Activated T-helper 2 cell treated with anti-CD3 and anti-CD28 coated beads, Interferon-gamma antibody, Interleukin-2, Interleukin-4, amounts not matched to agents 10 μg/mL and 5 μg/mL and 100 μg/mL, durations not matched to agents 14 hours and 24 hours and 36 hours (primary cell): Measurements from ENCODE around the gene UMAD1. TPM values are rescaled to one million over a fixed set of nuclear protein-coding genes. Genes with fewer than 3 reads are reported as not detected.

Experiments used
- DNase-seq: peaks from one replicate; pipeline ENCODE4 v3.0.0; 2021; ENCODE audit warnings: low spot score
- H3K27ac Mint-ChIP-seq: one replicate; pipeline ENCODE4 v1.8.0; 2021; ENCODE audit warnings: mixed read lengths
- H3K27me3 Mint-ChIP-seq: one replicate; pipeline ENCODE4 v1.8.0; 2021; ENCODE audit warnings: low read depth, mixed read lengths
- H3K36me3 Mint-ChIP-seq: one replicate; pipeline ENCODE4 v1.8.0; 2021; ENCODE audit warnings: low read depth, mixed read lengths
- H3K4me1 Mint-ChIP-seq: one replicate; pipeline ENCODE4 v1.8.0; 2021; ENCODE audit warnings: low read depth, mixed read lengths
- H3K4me3 Mint-ChIP-seq: one replicate; pipeline ENCODE4 v1.8.0; 2021; ENCODE audit warnings: low read depth, mild to moderate bottlenecking, moderate library complexity, mixed read lengths
- H3K9me3 Mint-ChIP-seq: one replicate; pipeline ENCODE4 v1.8.0; 2021; ENCODE audit warnings: mixed read lengths
- intact Hi-C: fragments of 100-400 bp; cut with micrococcal nuclease; formaldehyde crosslinking; loops from one replicate; pipeline ENCODE4 v1.15.1; 2023
- total RNA-seq: library from RNA; stranded (reverse); gene quantifications from 2 replicates; pipeline ENCODE4 v1.2.3, GENCODE V29; 2022

The UMAD1 gene
- total RNA-seq, 1 donor from 2014 or later = 16.0 TPM

GRCh38 chr7:7911369-7912123 lies 271.0 kb downstream of the UMAD1 start:
- no peak for DNase-seq
- Mint-ChIP-seq H3K4me3 (no peak overlapping the region), H3K9me3 (peaks cover 3% of the 10 kb centered on the region), H3K27me3 (no peaks in the 10 kb centered on the region), H3K27ac (no peak overlapping the region), H3K36me3 (no peaks in the 10 kb centered on the region), H3K4me1 (peaks cover 4% of the 10 kb centered on the region)
- intact Hi-C loops = no loop called here

- Mint-ChIP-seq H3K36me3 (no peaks in the 10 kb centered on the region), H3K4me3 (no peak overlapping the region), H3K9me3 (no peaks in the 10 kb centered on the region), H3K4me1 (peaks cover 4% of the 10 kb centered on the region), H3K27ac (no peak overlapping the region), H3K27me3 (no peaks in the 10 kb centered on the region)
- DNase-seq = no peak
- intact Hi-C loops = no loop called here
Measured at GRCh38 chr7:7912937-7913336, 272.4 kb downstream of the UMAD1 start.

GRCh38 chr7:7913504-7913903 lies 273.0 kb downstream of the UMAD1 start:
- Mint-ChIP-seq H3K36me3 (no peaks in the 10 kb centered on the region), H3K9me3 (no peaks in the 10 kb centered on the region), H3K4me3 (no peak overlapping the region), H3K27ac (no peak overlapping the region), H3K4me1 (peaks cover 4% of the 10 kb centered on the region), H3K27me3 (no peaks in the 10 kb centered on the region)
- intact Hi-C loops = no loop called here
- no peak for DNase-seq

- intact Hi-C loops = no loop called here
- DNase-seq = no peak
- Mint-ChIP-seq H3K9me3 (no peaks in the 10 kb centered on the region), H3K27me3 (no peaks in the 10 kb centered on the region), H3K27ac (no peak overlapping the region), H3K4me1 (peaks cover 10% of the 10 kb centered on the region), H3K36me3 (no peaks in the 10 kb centered on the region), H3K4me3 (no peak overlapping the region)
Measured at GRCh38 chr7:7914547-7914946, 274.0 kb downstream of the UMAD1 start.

- H3K27me3 Mint-ChIP-seq = no peaks in the 10 kb centered on the region
- intact Hi-C loops = no loop called here
- H3K4me3 Mint-ChIP-seq = no peak overlapping the region
- H3K9me3 Mint-ChIP-seq = no peaks in the 10 kb centered on the region
- no peak for DNase-seq
- no peaks in the 10 kb centered on the region for H3K36me3 Mint-ChIP-seq
- peaks cover 19% of the 10 kb centered on the region for H3K4me1 Mint-ChIP-seq
- H3K27ac Mint-ChIP-seq = no peak overlapping the region
Measured at GRCh38 chr7:7916064-7916463, 275.5 kb downstream of the UMAD1 start.

GRCh38 chr7:7917593-7917992 lies 277.0 kb downstream of the UMAD1 start:
- H3K4me1 Mint-ChIP-seq = peaks cover 20% of the 10 kb centered on the region
- H3K4me3 Mint-ChIP-seq = no peak overlapping the region
- H3K27ac Mint-ChIP-seq = no peak overlapping the region
- no peaks in the 10 kb centered on the region for H3K36me3 Mint-ChIP-seq
- no peaks in the 10 kb centered on the region for H3K27me3 Mint-ChIP-seq
- no peak for DNase-seq
- no peaks in the 10 kb centered on the region for H3K9me3 Mint-ChIP-seq
- intact Hi-C loops = no loop called here

- Mint-ChIP-seq H3K4me3 (no peak overlapping the region), H3K9me3 (no peaks in the 10 kb centered on the region), H3K36me3 (no peaks in the 10 kb centered on the region), H3K27me3 (no peaks in the 10 kb centered on the region), H3K4me1 (peaks cover 27% of the 10 kb centered on the region), H3K27ac (no peak overlapping the region)
- DNase-seq = no peak
- intact Hi-C loops = no loop called here
Measured at GRCh38 chr7:7918736-7919448, 278.3 kb downstream of the UMAD1 start.

GRCh38 chr7:7919449-7919945 lies 278.9 kb downstream of the UMAD1 start:
- H3K9me3 Mint-ChIP-seq = no peaks in the 10 kb centered on the region
- no peak overlapping the region for H3K27ac Mint-ChIP-seq
- no peaks in the 10 kb centered on the region for H3K27me3 Mint-ChIP-seq
- no peaks in the 10 kb centered on the region for H3K36me3 Mint-ChIP-seq
- H3K4me3 Mint-ChIP-seq = no peak overlapping the region
- intact Hi-C loops = no loop called here
- DNase-seq = no peak
- peaks cover 33% of the 10 kb centered on the region for H3K4me1 Mint-ChIP-seq

- Mint-ChIP-seq H3K27ac (no peak overlapping the region), H3K4me1 (peaks cover 36% of the 10 kb centered on the region), H3K9me3 (no peaks in the 10 kb centered on the region)
Measured at GRCh38 chr7:7920056-7920455, 279.5 kb downstream of the UMAD1 start.

GRCh38 chr7:7920481-7920880 lies 279.9 kb downstream of the UMAD1 start:
- Mint-ChIP-seq H3K36me3 (no peaks in the 10 kb centered on the region), H3K9me3 (no peaks in the 10 kb centered on the region), H3K4me1 (peaks cover 36% of the 10 kb centered on the region), H3K4me3 (no peak overlapping the region), H3K27me3 (no peaks in the 10 kb centered on the region), H3K27ac (no peak overlapping the region)
- no peak for DNase-seq
- intact Hi-C loops = loop anchor here (5.0 kb wide), 3 partner anchors 47 to 207 kb away; partner anchors contain the start of gene GLCCI1

More at GRCh38 chr7:7920056-7920455, 279.5 kb downstream of the UMAD1 start:
- Mint-ChIP-seq H3K27me3 (no peaks in the 10 kb centered on the region), H3K36me3 (no peaks in the 10 kb centered on the region), H3K4me3 (no peak overlapping the region)
- DNase-seq = no peak
- intact Hi-C loops = loop anchor here (5.0 kb wide), 3 partner anchors 47 to 207 kb away; partner anchors contain the start of gene GLCCI1

- no peak for DNase-seq
- H3K4me3 Mint-ChIP-seq = no peak overlapping the region
- H3K4me1 Mint-ChIP-seq = peaks cover 36% of the 10 kb centered on the region
- no peaks in the 10 kb centered on the region for H3K27me3 Mint-ChIP-seq
- no peaks in the 10 kb centered on the region for H3K9me3 Mint-ChIP-seq
- no peaks in the 10 kb centered on the region for H3K36me3 Mint-ChIP-seq
- intact Hi-C loops = loop anchor here (5.0 kb wide), 3 partner anchors 45 to 205 kb away; partner anchors contain the start of gene GLCCI1
- no peak overlapping the region for H3K27ac Mint-ChIP-seq
Measured at GRCh38 chr7:7921830-7922229, 281.3 kb downstream of the UMAD1 start.

GRCh38 chr7:7922684-7923385 lies 282.3 kb downstream of the UMAD1 start:
- DNase-seq = no peak

More at GRCh38 chr7:7922684-7923385, 282.3 kb downstream of the UMAD1 start:
- intact Hi-C loops = loop anchor here (5.0 kb wide), 3 partner anchors 44 to 204 kb away; partner anchors contain the start of gene GLCCI1
- Mint-ChIP-seq H3K36me3 (no peaks in the 10 kb centered on the region), H3K4me3 (no peak overlapping the region), H3K4me1 (peaks cover 36% of the 10 kb centered on the region), H3K9me3 (no peaks in the 10 kb centered on the region), H3K27me3 (no peaks in the 10 kb centered on the region), H3K27ac (no peak overlapping the region)
